Lung (tissue), 12 donors: Measurements from ENCODE around the gene GBP6. TPM values are rescaled to one million over a fixed set of nuclear protein-coding genes. Genes with fewer than 3 reads are reported as not detected.

Source experiments
- ATAC-seq: fragments of 200-7000 bp; cut with Tn5 transposase; one replicate; pipeline ENCODE4 v1.9.1; 2020; ENCODE audit warnings: moderate number of reproducible peaks; ENCODE audit not compliant: insufficient read depth, low FRiP score
- DNase-seq, 3 donors: peaks; one replicate each; pipeline ENCODE4 v3.0.0-alpha.2; 2013 to 2017
- H3K27ac ChIP-seq, 2 donors: one replicate each; pipeline ENCODE4 v1.5.1; 2013; ENCODE audit warnings: mild to moderate bottlenecking in 2 of 2, moderate library complexity in 2 of 2, control low read depth in 1 of 2, inconsistent platforms in 1 of 2, low read depth in 1 of 2, low read length in 1 of 2
- H3K27me3 ChIP-seq, 3 donors: one replicate each; pipeline ENCODE4 v1.5.1; 2013; ENCODE audit warnings: low read length in 2 of 3; ENCODE audit not compliant: control insufficient read depth in 3 of 3, insufficient read depth in 3 of 3
- H3K36me3 ChIP-seq, 4 donors: one replicate each; pipeline ENCODE4 v1.5.1; 2013; ENCODE audit warnings: low read length in 4 of 4, mild to moderate bottlenecking in 1 of 4, moderate library complexity in 1 of 4; ENCODE audit not compliant: control insufficient read depth in 4 of 4, insufficient read depth in 4 of 4
- H3K4me1 ChIP-seq, 5 donors: one replicate each; pipeline ENCODE4 v1.5.1; 2013; ENCODE audit warnings: low read length in 5 of 5, mild to moderate bottlenecking in 2 of 5, moderate library complexity in 1 of 5; ENCODE audit not compliant: control insufficient read depth in 5 of 5, insufficient read depth in 5 of 5
- H3K4me3 ChIP-seq: one replicate; pipeline ENCODE4 v1.5.1; 2013; ENCODE audit warnings: mild to moderate bottlenecking, control low read depth, moderate library complexity
- H3K9ac ChIP-seq, 2 donors: one replicate each; pipeline ENCODE4 v1.5.1; 2013; ENCODE audit warnings: low read length in 2 of 2, control low read depth in 1 of 2; ENCODE audit not compliant: insufficient read depth in 1 of 2
- H3K9me3 ChIP-seq, 4 donors: one replicate each; pipeline ENCODE4 v1.5.1; 2013; ENCODE audit warnings: low read length in 3 of 4, mild to moderate bottlenecking in 1 of 4, moderate library complexity in 1 of 4; ENCODE audit not compliant: control insufficient read depth in 4 of 4, insufficient read depth in 3 of 4
- CTCF ChIP-seq: IDR thresholded peaks from 2 replicates; pipeline ENCODE4 v1.5.1; 2012; ENCODE audit warnings: mild to moderate bottlenecking; ENCODE audit errors: control extremely low read depth, extremely low read depth
- WGBS, 2 donors: extraction: QIAGEN DNeasy Blood & Tissue Kit; methylation state at CpG; one replicate each; pipeline ENCODE4 v1.1.7; 2013; 5-methylcytosine and 5-hydroxymethylcytosine counted together
- polyA plus RNA-seq, 2 donors: library from polyadenylated mRNA; stranded (reverse); fragments of 200-250 nt; gene quantifications; one replicate each; pipeline ENCODE4 v1.2.1, GENCODE V29; 2013
- total RNA-seq, 2 donors: library from RNA; depleted of rRNA in 1 of 2; stranded (reverse); fragments of >200 nt in 1 of 2; gene quantifications; one replicate each; pipeline ENCODE4 v1.2.1, GENCODE V29; 2014 to 2021
- donor health status: control.
- donor health status: control.
- donor health status: Bipolar disorder and iron deficiency.
- donor health status: healthy.
- donor health status: DM: yes; HTN: yes; CAD: no.

Gene GBP6
- total and polyA plus RNA-seq, 4 donors, result 0.61 to 1.3 (median 1.1) TPM

GRCh38 chr1:89361681-89362080, 2.2 kb upstream of the GBP6 start:
- WGBS, 2 donors, result 91% methylated on average over 3 of the region's 3 CpGs
- Histone ChIP-seq H3K27ac (no peak overlapping the region), H3K9ac (no peak overlapping the region), H3K4me3 (no peak overlapping the region), H3K36me3 (no peaks in the 10 kb centered on the region), H3K27me3 (peaks cover 0 to 2% (median 0%) of the 10 kb centered on the region in 3 donors), H3K9me3 (peaks cover 0 to 1% (median 0%) of the 10 kb centered on the region in 4 donors), H3K4me1 (peaks cover 0 to 3% (median 0%) of the 10 kb centered on the region in 5 donors)
- no peak for TF ChIP-seq CTCF
- ATAC-seq (no peak), DNase-seq (no peak)

DNA sequence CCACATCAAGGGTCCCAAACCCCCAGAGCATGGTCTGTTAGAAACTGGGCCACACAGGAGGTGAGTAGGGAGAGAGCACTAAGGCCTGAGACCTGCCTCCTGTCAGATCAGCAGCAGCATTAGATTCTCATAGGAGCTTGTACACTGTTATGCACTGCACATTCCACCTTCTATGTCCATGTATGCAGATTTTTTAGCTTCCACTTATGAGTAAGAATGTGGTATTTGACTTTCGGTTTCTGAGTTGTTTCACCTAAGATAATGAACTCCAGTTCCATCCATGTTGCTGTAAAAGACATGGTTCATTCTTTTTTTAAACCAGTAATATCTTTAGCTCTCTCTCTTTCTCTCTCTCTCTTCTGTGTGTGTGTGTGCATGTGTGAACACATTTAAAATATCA, 663 bp upstream of the GBP6 start:
- H3K9ac ChIP-seq, result no peak overlapping the region
- no peak overlapping the region for H3K4me3 ChIP-seq
- no peaks in the 10 kb centered on the region for H3K36me3 ChIP-seq
- no peak for ATAC-seq
- H3K27me3 ChIP-seq, result peaks cover 0 to 2% (median 0%) of the 10 kb centered on the region in 3 donors
- WGBS, 2 donors, result 36 to 58% methylated on average over 1 of the region's 1 CpG
- no peak for TF ChIP-seq CTCF
- H3K9me3 ChIP-seq, result no peaks in the 10 kb centered on the region
- peak overlapping the region in 1 of 2 donors; percentile 4 for H3K27ac ChIP-seq
- DNase-seq, result peak in 2 of 3 donors; percentile 23 to 55
- peaks cover 0 to 3% (median 0%) of the 10 kb centered on the region in 5 donors for H3K4me1 ChIP-seq

DNA sequence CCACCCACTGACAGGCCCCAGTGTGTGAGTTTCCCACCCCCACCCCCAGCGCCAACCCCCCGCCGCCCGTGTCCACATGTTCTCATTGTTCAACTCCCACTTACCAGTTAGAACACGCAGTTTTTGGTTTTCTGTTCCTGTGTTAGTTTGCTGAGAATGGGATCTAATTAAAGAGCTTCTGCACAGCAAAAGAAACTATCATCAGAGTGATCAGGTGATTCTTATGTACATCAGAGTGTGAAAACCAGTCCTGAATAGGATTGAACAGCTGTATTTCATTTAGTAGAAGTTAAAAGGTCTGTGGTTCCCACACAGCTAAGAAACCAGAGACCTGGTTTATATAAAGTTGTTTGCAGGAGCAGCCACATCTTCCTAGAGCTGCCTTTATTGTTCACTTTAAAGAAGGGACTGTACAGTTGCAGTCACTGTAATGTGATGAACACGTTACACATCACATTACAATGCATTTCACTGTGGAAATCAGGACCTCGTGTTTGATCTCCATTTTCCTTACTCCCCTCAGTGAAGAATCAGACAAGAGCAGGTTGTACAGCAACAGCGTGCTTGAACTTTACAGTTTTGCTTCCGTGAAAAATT, 1.2 kb downstream of the GBP6 start:
- Histone ChIP-seq H3K27ac (no peak overlapping the region), H3K36me3 (no peaks in the 10 kb centered on the region), H3K4me1 (peaks cover 0 to 3% (median 0%) of the 10 kb centered on the region in 5 donors), H3K4me3 (no peak overlapping the region), H3K9me3 (no peaks in the 10 kb centered on the region), H3K9ac (no peak overlapping the region), H3K27me3 (no peaks in the 10 kb centered on the region)
- ATAC-seq, result no peak
- TF ChIP-seq CTCF, result no peak
- DNase-seq, result no peak
- 85 to 90% methylated on average over 9 of the region's 9 CpGs for WGBS, 2 donors

- H3K27me3 ChIP-seq, result no peaks in the 10 kb centered on the region
- TF ChIP-seq CTCF, result no peak
- ATAC-seq (no peak), DNase-seq (no peak)
- H3K36me3 ChIP-seq, result no peaks in the 10 kb centered on the region
- H3K4me3 ChIP-seq, result no peak overlapping the region
- 40 to 78% methylated on average over 1 of the region's 1 CpG for WGBS, 2 donors
- no peak overlapping the region for H3K27ac ChIP-seq
- no peak overlapping the region for H3K9ac ChIP-seq
- H3K9me3 ChIP-seq, result no peaks in the 10 kb centered on the region
- H3K4me1 ChIP-seq, result peaks cover 0 to 3% (median 0%) of the 10 kb centered on the region in 5 donors
Measured at GRCh38 chr1:89367221-89367620, 3.4 kb downstream of the GBP6 start.
